ENCODE data around the gene FAM149B1.

The FAM149B1 gene

DNA sequence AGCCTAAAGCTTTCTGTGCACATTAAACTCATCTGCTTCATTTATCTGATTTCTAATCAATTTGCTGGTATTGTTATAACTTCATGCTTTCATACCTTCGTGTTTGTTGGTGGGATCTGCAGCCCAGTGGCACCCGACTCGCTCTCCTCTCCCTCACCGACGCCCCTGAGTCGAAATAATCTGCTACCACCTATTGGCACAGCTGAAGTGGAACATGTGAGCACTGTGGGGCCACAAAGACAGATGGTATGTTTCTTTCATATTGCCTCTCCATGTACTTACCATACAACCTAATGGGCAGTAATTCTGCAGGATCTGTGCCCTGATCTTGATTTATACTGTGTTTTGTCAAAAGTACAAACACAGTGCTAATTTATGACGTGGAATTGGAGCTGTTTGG lies 66.8 kb downstream of the FAM149B1 start:
- in situ Hi-C loops (cut with MboI; ENCODE audit: low sequenced_read_pairs, unreplicated experiment): no loop called here
- no peak for DNase-seq (ENCODE audit: low spot score)
- TF ChIP-seq, protein P1, sequence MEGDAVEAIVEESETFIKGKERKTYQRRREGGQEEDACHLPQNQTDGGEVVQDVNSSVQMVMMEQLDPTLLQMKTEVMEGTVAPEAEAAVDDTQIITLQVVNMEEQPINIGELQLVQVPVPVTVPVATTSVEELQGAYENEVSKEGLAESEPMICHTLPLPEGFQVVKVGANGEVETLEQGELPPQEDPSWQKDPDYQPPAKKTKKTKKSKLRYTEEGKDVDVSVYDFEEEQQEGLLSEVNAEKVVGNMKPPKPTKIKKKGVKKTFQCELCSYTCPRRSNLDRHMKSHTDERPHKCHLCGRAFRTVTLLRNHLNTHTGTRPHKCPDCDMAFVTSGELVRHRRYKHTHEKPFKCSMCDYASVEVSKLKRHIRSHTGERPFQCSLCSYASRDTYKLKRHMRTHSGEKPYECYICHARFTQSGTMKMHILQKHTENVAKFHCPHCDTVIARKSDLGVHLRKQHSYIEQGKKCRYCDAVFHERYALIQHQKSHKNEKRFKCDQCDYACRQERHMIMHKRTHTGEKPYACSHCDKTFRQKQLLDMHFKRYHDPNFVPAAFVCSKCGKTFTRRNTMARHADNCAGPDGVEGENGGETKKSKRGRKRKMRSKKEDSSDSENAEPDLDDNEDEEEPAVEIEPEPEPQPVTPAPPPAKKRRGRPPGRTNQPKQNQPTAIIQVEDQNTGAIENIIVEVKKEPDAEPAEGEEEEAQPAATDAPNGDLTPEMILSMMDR (IDR thresholded peaks at IDR 0.05; ENCODE audit: borderline replicate concordance, control extremely low read depth, extremely low read depth, insufficient read depth, missing control alignments): no peak

DNA sequence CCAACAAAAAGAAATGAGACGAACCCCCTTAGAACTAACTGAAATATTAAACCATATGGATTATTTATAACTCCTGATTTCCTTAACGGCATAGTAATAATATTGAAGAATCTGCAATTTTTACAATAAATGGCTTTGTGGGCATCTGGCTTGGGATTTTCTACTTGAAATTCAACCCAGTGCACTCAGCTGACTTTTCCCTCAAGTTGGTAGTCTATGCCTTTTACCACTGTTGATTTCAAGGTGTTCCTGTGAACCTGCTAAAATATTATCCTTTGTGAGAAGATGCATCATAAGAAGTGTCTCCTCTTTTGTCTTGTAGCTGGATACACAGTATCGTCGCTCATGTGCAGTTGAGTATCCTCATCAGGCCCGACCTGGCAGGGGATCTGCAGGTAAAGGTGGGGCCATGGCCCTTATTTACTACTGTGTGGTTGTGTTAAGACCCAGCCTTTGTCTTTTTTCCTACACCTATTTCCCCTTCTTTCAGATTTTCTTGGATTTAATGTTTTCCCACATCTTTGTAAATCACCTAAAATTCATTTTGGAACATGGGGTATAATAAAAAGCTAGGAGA lies 71.2 kb downstream of the FAM149B1 start:
- TF ChIP-seq, protein P1 (IDR thresholded peaks at IDR 0.05; ENCODE audit: borderline replicate concordance, control extremely low read depth, extremely low read depth, insufficient read depth, missing control alignments): no peak
- no peak for DNase-seq (ENCODE audit: low spot score)
- in situ Hi-C loops (cut with MboI; ENCODE audit: low sequenced_read_pairs, unreplicated experiment): no loop called here

DNA sequence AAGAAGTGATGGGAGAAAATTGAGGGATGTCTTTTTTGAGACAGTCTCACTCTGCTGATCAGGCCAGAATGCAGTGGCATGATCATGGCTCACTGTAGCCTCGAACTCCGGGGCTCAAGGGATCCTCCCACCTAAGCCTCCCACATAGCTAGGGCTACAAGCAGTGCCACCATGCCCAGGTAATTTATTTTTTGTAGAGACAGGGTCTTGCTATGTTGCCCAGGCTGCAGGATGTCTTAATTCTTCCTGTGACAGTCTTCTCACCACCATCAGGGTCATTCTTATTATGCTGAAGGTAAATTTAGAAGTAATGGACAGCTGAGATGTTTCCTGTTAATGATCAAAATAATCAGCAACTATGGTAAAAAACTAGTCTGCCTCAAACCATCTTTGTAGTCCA lies 72.0 kb downstream of the FAM149B1 start:
- TF ChIP-seq, protein P1 (IDR thresholded peaks at IDR 0.05; ENCODE audit: borderline replicate concordance, control extremely low read depth, extremely low read depth, insufficient read depth, missing control alignments): no peak
- in situ Hi-C loops (cut with MboI; ENCODE audit: low sequenced_read_pairs, unreplicated experiment): no loop called here
- no peak for DNase-seq (ENCODE audit: low spot score)

DNA sequence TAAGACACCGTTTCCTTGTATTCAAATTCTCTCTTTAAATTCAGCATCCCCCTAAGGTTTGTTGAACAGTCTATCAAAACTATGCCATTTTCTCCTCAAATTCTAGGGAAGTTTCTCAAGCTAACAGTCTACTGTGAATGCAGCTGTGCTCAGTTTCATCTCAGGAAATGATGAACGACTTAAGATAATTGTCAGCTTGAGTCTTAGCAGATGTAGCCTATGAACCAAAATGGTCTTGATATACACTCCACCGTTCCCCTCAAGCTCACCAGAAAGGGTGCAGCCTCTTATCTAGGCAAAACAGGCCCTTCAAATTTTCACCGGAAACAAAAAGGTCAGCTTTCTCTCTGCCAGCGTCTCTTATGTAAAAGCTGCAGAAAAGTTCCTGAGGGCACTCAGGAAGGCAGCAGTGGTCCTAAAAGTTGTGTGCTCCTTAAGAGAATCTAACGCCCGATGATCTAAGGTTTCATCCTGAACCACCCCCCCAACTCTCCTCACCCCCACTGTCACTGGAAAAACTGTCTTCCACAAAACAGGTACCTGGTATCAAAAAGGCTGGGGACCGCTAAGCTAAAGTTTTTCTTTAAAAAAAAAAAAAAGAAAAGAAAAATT lies 77.1 kb downstream of the FAM149B1 start:
- no peak for DNase-seq (ENCODE audit: low spot score)
- TF ChIP-seq, protein P1 (IDR thresholded peaks at IDR 0.05; ENCODE audit: borderline replicate concordance, control extremely low read depth, extremely low read depth, insufficient read depth, missing control alignments): no peak
- in situ Hi-C loops (cut with MboI; ENCODE audit: low sequenced_read_pairs, unreplicated experiment): no loop called here

DNA sequence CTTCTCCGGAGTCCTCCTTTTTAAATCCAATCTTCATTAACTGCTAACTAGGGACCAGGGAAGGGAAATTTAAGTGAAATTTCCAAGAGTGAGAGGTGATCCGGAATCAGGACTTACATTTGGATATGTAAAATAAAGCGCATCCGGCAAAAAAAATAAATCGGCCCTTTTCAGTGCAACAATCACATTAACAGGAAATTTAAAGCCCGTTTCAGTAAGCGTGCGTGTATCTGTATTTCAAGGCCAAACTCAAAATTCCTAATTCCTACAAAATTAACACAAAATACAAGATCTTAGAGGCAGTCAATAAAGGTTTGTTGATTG lies 78.4 kb downstream of the FAM149B1 start:
- DNase-seq (ENCODE audit: low spot score): no peak
- in situ Hi-C loops (cut with MboI; ENCODE audit: low sequenced_read_pairs, unreplicated experiment): no loop called here
- TF ChIP-seq, protein P1 (IDR thresholded peaks at IDR 0.05; ENCODE audit: borderline replicate concordance, control extremely low read depth, extremely low read depth, insufficient read depth, missing control alignments): no peak

DNA sequence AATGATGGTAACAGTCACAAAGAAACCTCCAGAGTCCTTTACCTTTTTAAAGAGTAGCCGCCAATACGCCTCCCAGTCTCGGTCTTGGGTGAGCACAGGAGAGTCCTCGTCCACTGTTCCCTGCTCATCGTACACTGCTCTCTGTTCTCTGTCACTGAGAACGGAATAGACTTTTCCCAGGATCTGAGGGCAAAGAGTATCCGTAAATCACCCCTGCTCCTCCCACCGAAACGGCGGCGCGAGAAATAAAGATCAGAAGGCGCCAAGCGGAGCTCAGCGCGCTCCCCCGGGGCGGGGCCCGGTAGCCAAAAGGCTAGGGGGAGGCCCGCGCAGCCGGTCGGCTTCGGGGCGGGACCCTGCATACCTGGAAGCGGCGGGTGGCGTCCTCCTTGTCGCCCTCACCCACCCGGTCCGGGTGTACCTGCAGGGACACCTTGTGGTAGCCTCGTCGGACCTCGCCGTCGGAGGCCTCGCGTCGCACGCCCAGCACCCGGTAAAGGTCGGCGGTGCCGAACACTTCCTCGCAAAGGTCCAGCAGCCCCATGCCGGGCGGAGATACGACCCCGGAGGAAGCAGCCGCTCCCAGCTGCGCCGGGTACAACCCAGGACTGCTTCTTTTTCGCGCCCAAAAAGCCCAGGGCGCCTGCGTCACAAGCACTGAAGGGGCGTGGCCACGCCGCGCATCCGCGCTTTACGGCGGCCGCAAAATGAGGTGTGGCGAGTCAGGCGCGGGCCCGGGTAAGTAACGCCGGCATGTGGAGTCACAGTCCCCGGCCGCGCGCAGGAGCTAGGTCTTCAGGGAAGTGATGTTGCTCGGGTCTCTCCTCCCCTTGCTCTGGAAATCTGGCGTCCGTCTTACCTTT lies 79.0 kb downstream of the FAM149B1 start, which contains the start of gene DNAJC9:
DNAJC9 (minus strand) TSS at position 610 of the 863 bp plus-strand sequence; CDS start at position 544, 66 bp downstream.
- TF ChIP-seq, protein P1 (IDR thresholded peaks at IDR 0.05; ENCODE audit: borderline replicate concordance, control extremely low read depth, extremely low read depth, insufficient read depth, missing control alignments): no peak
- DNase-seq (ENCODE audit: low spot score): peak; percentile 94
- in situ Hi-C loops (cut with MboI; ENCODE audit: low sequenced_read_pairs, unreplicated experiment): no loop called here

All from GM13976 (cell line).